Glutamatergic neuron (in vitro differentiated cells): ENCODE results near the gene CDCA8. TPM values are rescaled to one million over a fixed set of nuclear protein-coding genes. Genes with fewer than 3 reads are reported as not detected.

Source experiments
- DNase-seq: peaks from one replicate; pipeline ENCODE4 v3.0.0; 2022
- H3K27ac Mint-ChIP-seq: one replicate; pipeline ENCODE4 v1.8.0; 2020; ENCODE audit warnings: mild to moderate bottlenecking, mixed read lengths, inconsistent platforms; ENCODE audit not compliant: unreplicated experiment
- H3K27me3 Mint-ChIP-seq: one replicate; pipeline ENCODE4 v1.8.0; 2020; ENCODE audit warnings: mild to moderate bottlenecking, moderate library complexity, mixed read lengths, inconsistent platforms; ENCODE audit not compliant: unreplicated experiment
- H3K36me3 Mint-ChIP-seq: one replicate; pipeline ENCODE4 v1.8.0; 2020; ENCODE audit warnings: mild to moderate bottlenecking, mixed read lengths, inconsistent platforms; ENCODE audit not compliant: unreplicated experiment
- H3K4me1 Mint-ChIP-seq: one replicate; pipeline ENCODE4 v1.8.0; 2020; ENCODE audit warnings: mild to moderate bottlenecking, low read depth, mixed read lengths, inconsistent platforms; ENCODE audit not compliant: unreplicated experiment
- H3K4me3 Mint-ChIP-seq: one replicate; pipeline ENCODE4 v1.8.0; 2020; ENCODE audit warnings: mild to moderate bottlenecking, mixed read lengths, inconsistent platforms; ENCODE audit not compliant: unreplicated experiment
- H3K9me3 Mint-ChIP-seq: one replicate; pipeline ENCODE4 v1.8.0; 2020; ENCODE audit warnings: mild to moderate bottlenecking, moderate library complexity, mixed read lengths, inconsistent platforms; ENCODE audit not compliant: unreplicated experiment
- total RNA-seq: library from RNA; stranded (reverse); fragmentation: NEBNext Ultra II Directional; extraction: Animal tissue kit (Norgen Biotek cat#: 25700); gene quantifications from one replicate; pipeline ENCODE4 v1.2.1, GENCODE V29; 2021; ENCODE audit not compliant: unreplicated experiment
- TF ChIP-seq, protein P1 (sequence below): fragments of 200-600 bp; sonication (generic); IDR thresholded peaks from one replicate; pipeline ENCODE4 v1.5.0; 2021; ENCODE audit not compliant: partially characterized antibody, unreplicated experiment

The CDCA8 gene
- total RNA-seq, 1 donor from 2014 or later: 10.4 TPM

DNA sequence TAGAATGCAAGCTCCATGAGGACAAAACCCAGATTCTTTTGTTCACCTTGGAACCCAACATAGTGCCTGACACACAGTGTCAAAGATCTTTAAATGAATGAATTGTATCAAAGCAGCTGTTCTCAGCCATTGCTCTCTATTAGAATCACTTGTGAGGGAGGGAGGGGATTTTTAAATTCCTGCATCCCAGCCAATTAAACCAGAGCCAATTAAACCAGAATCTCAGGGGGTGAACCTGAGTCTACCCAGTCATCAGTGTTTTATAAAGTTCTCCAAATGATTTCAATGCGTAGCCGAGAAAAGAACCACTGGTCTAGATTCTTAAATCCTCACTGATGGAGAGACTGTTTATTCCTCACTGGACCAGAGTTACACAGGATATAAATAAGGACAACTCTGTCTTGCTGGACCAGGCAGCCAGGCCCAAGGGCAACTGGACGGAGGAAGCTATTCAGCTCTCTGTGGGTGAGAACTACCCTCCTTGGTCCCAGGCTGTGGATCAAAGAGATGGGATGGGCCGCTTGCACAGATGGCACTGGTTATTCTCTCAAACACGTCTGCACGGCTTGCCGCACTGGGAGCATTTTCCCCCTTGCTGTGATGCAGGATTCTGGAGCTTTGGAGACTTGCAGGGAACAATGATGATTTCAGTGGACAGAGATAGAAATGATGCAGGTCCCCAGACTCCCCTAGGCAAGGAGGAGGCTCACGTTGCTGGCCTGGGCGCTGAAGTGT lies 20.0 kb upstream of the CDCA8 start:
- H3K27ac Mint-ChIP-seq: no peak overlapping the region
- H3K27me3 Mint-ChIP-seq: peaks cover 3% of the 10 kb centered on the region
- H3K9me3 Mint-ChIP-seq: no peaks in the 10 kb centered on the region
- TF ChIP-seq, protein P1, sequence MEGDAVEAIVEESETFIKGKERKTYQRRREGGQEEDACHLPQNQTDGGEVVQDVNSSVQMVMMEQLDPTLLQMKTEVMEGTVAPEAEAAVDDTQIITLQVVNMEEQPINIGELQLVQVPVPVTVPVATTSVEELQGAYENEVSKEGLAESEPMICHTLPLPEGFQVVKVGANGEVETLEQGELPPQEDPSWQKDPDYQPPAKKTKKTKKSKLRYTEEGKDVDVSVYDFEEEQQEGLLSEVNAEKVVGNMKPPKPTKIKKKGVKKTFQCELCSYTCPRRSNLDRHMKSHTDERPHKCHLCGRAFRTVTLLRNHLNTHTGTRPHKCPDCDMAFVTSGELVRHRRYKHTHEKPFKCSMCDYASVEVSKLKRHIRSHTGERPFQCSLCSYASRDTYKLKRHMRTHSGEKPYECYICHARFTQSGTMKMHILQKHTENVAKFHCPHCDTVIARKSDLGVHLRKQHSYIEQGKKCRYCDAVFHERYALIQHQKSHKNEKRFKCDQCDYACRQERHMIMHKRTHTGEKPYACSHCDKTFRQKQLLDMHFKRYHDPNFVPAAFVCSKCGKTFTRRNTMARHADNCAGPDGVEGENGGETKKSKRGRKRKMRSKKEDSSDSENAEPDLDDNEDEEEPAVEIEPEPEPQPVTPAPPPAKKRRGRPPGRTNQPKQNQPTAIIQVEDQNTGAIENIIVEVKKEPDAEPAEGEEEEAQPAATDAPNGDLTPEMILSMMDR: no peak
- peaks cover 4% of the 10 kb centered on the region for H3K4me1 Mint-ChIP-seq
- H3K36me3 Mint-ChIP-seq: no peaks in the 10 kb centered on the region
- no peak overlapping the region for H3K4me3 Mint-ChIP-seq
- DNase-seq: no peak

DNA sequence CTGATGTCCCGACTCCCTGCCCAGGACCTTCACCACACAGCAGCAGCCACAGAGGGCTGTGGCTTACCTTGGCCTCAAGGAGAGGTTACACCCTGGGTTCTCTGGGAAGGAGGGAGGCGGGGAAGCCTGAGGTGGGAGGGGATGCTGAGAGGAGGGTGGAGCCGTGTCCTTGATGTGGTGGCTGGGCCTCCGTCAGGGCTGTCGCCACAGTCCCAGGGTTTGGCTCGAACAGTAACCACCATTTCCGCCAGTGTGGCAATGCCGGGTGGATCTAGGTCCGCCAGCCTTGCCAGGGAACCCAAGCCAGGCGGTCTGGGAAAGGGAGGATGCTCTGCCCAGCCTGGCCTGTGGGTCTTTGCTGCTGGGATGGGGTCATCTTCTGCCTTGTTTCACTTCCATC lies 18.4 kb upstream of the CDCA8 start:
- TF ChIP-seq, protein P1: no peak
- no peak overlapping the region for H3K4me3 Mint-ChIP-seq
- H3K27me3 Mint-ChIP-seq: peaks cover 3% of the 10 kb centered on the region
- H3K36me3 Mint-ChIP-seq: no peaks in the 10 kb centered on the region
- H3K4me1 Mint-ChIP-seq: no peaks in the 10 kb centered on the region
- H3K27ac Mint-ChIP-seq: no peak overlapping the region
- H3K9me3 Mint-ChIP-seq: no peaks in the 10 kb centered on the region
- no peak for DNase-seq

DNA sequence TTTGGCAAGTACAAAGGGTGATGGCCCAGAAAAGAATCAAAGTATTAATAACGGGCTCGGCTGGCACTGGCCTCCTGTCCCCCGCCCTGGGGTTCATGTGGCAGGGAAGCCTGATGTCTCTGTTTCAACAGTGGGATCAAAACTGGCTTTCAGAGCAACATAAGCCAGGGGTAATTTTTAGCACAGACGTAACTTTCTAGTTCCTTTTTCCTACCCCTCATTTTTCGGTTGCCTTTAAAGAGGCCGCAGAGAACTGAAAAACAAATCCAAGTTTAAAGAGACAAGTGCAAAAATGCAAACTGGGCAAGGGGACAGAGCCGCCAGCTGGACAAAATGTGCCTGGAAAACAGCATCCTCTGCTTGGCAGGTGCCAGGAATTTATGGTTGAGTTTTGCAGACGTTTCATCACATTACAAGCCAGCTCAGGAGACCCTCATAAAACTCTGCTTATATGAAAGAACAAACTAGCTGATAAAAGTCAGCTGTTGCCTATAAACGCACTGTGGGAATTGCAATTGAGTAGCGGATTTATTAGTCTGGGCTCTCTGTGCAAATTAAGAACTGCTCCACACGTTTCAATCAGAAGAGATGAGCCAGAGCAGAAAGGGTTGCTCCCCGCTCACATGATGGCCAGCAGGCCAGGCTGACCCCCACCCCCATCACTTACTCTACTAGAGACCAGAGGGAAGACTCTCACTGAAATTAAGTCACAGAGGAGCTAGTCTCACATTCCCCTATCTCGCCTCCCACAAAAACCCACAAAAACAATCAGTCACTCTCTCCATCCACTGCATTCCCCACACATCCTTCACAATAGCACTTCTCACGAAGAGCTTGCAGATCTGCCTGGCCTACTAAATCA lies 15.8 kb upstream of the CDCA8 start:
- no peaks in the 10 kb centered on the region for H3K4me1 Mint-ChIP-seq
- H3K27ac Mint-ChIP-seq: no peak overlapping the region
- H3K36me3 Mint-ChIP-seq: no peaks in the 10 kb centered on the region
- TF ChIP-seq, protein P1: no peak
- H3K4me3 Mint-ChIP-seq: no peak overlapping the region
- no peak for DNase-seq
- H3K27me3 Mint-ChIP-seq: peaks cover 1% of the 10 kb centered on the region
- H3K9me3 Mint-ChIP-seq: peaks cover 2% of the 10 kb centered on the region

DNA sequence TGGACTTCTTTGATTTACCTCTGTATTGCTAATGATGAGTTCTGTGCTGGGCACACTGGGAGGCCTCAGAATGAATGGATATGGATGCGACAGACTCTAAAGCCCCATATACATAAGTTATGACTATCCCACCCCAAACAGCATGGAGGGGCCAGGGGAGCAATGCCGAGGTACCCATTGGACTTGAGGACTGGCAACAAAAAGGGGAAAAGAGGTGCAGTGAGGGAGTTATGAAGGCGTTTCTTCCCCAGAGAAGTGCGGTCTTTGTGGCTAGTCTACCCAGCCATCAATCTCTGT lies 15.2 kb upstream of the CDCA8 start:
- TF ChIP-seq, protein P1: no peak
- H3K9me3 Mint-ChIP-seq: peaks cover 2% of the 10 kb centered on the region
- no peak for DNase-seq
- H3K36me3 Mint-ChIP-seq: no peaks in the 10 kb centered on the region
- no peaks in the 10 kb centered on the region for H3K4me1 Mint-ChIP-seq
- H3K27me3 Mint-ChIP-seq: peaks cover under 1% of the 10 kb centered on the region
- no peak overlapping the region for H3K4me3 Mint-ChIP-seq
- no peak overlapping the region for H3K27ac Mint-ChIP-seq

DNA sequence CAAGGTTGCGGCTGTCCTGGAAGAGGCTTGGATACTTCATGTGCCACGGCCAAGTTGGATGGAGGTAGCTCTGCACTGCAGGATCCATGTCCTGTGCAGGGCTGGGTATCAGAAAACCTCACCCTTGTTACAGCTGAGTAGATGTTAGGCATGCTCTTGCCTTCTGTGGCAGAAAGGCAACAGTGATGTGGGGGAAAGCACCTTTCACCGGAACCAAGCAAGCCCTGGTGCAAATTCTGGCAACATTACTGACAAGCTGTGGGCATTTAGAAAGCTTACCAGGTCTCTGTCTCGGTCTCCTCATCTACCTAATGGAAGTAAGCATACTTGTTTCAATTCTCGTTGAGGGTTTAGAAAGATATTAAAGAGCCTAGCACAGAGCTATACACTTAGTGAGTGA lies 14.5 kb upstream of the CDCA8 start:
- no peak overlapping the region for H3K4me3 Mint-ChIP-seq
- H3K9me3 Mint-ChIP-seq: peaks cover 2% of the 10 kb centered on the region
- TF ChIP-seq, protein P1: no peak
- no peak overlapping the region for H3K27ac Mint-ChIP-seq
- H3K36me3 Mint-ChIP-seq: no peaks in the 10 kb centered on the region
- peaks cover 2% of the 10 kb centered on the region for H3K27me3 Mint-ChIP-seq
- no peak for DNase-seq
- H3K4me1 Mint-ChIP-seq: no peaks in the 10 kb centered on the region
